ENCODE results near the gene SLC26A4. TPM values are rescaled to one million over a fixed set of nuclear protein-coding genes. Genes with fewer than 3 reads are reported as not detected.

Gene SLC26A4
- total RNA-seq, 1 experiment from 2014 or later = 0.66 TPM

GRCh38 chr7:107693396-107693795 lies 32.8 kb downstream of the SLC26A4 start:
- POLR2A ChIA-PET = no interaction called here
- Histone ChIP-seq H3K79me2 (ENCODE audit: insufficient read depth, low read length) (no peaks in the 10 kb centered on the region), H3K9ac (ENCODE audit: low read length) (no peak overlapping the region), H3K4me2 (ENCODE audit: low read length) (no peak overlapping the region), H3K9me3 (ENCODE audit: control insufficient read depth in 1 of 2, insufficient read depth in 1 of 2, low read depth in 1 of 2, low read length in 2 of 2) (no peaks in the 10 kb centered on the region), H3K27me3 (ENCODE audit: insufficient read depth, low read length) (no peaks in the 10 kb centered on the region), H2AFZ (ENCODE audit: low read depth, low read length, poor library complexity, severe bottlenecking) (no peak overlapping the region), H3K27ac (ENCODE audit: low read depth, low read length) (no peak overlapping the region), H4K20me1 (ENCODE audit: insufficient read depth) (no peaks in the 10 kb centered on the region), H3K4me1 (ENCODE audit: control insufficient read depth in 1 of 2, insufficient read depth in 2 of 2, low read length in 2 of 2) (no peaks in the 10 kb centered on the region), H3K9me2 (ENCODE audit: insufficient read depth) (no peaks in the 10 kb centered on the region), H3K36me3 (ENCODE audit: control insufficient read depth in 1 of 2, insufficient read depth in 2 of 2, low read length in 2 of 2) (no peaks in the 10 kb centered on the region), H3K4me3 (replicated peaks in 1 of 2; ENCODE audit: low read depth in 1 of 2, low read length in 2 of 2) (no peak overlapping the region)
- no TSS peak for BruUV-seq (replicated peaks)
- intact Hi-C loops (cut with micrococcal nuclease) = no loop called here
- RAD21 ChIA-PET (ENCODE audit: low non-redundant PET in 1 of 2, low total read pairs in 2 of 2, uncharacterized antibody in 2 of 2, unreplicated experiment in 2 of 2) = no interaction called here
- ATAC-seq (no peak), DNase-seq (ENCODE audit: low read depth, low spot score) (no peak)
- CTCF ChIA-PET = no interaction called here
- TF ChIP-seq SP1 (IDR thresholded peaks at IDR 0.05; ENCODE audit: low read depth) = no peak
- TF ChIP-seq POLR2A (IDR thresholded peaks at IDR 0.05; ENCODE audit: borderline replicate concordance, extremely low read depth, insufficient read depth, insufficient read length) = no peak

GRCh38 chr7:107694386-107694785 lies 33.8 kb downstream of the SLC26A4 start:
- Histone ChIP-seq H3K27ac (ENCODE audit: low read depth, low read length) (no peak overlapping the region), H3K79me2 (ENCODE audit: insufficient read depth, low read length) (no peaks in the 10 kb centered on the region), H3K4me1 (ENCODE audit: control insufficient read depth in 1 of 2, insufficient read depth in 2 of 2, low read length in 2 of 2) (no peaks in the 10 kb centered on the region), H3K4me2 (ENCODE audit: low read length) (no peak overlapping the region), H3K9ac (ENCODE audit: low read length) (no peak overlapping the region), H2AFZ (ENCODE audit: low read depth, low read length, poor library complexity, severe bottlenecking) (no peak overlapping the region), H3K4me3 (replicated peaks in 1 of 2; ENCODE audit: low read depth in 1 of 2, low read length in 2 of 2) (no peak overlapping the region), H3K9me3 (ENCODE audit: control insufficient read depth in 1 of 2, insufficient read depth in 1 of 2, low read depth in 1 of 2, low read length in 2 of 2) (no peaks in the 10 kb centered on the region), H4K20me1 (ENCODE audit: insufficient read depth) (no peaks in the 10 kb centered on the region), H3K36me3 (ENCODE audit: control insufficient read depth in 1 of 2, insufficient read depth in 2 of 2, low read length in 2 of 2) (no peaks in the 10 kb centered on the region), H3K9me2 (ENCODE audit: insufficient read depth) (no peaks in the 10 kb centered on the region), H3K27me3 (ENCODE audit: insufficient read depth, low read length) (no peaks in the 10 kb centered on the region)
- DNase-seq (ENCODE audit: low read depth, low spot score) (no peak), ATAC-seq (no peak)
- ChIA-PET CTCF (no interaction called here), POLR2A (no interaction called here), RAD21 (ENCODE audit: low non-redundant PET in 1 of 2, low total read pairs in 2 of 2, uncharacterized antibody in 2 of 2, unreplicated experiment in 2 of 2) (no interaction called here)
- TF ChIP-seq ZNF274 (IDR thresholded peaks at IDR 0.05; ENCODE audit: low read depth, low read length) (no peak), EGR1 (IDR thresholded peaks at IDR 0.05; ENCODE audit: low read depth) (no peak), JUND (IDR thresholded peaks at IDR 0.05) (no peak), REST (IDR thresholded peaks at IDR 0.05; ENCODE audit: low read depth) (no peak), ZFX (IDR thresholded peaks at IDR 0.05) (no peak), CBX3 (IDR thresholded peaks at IDR 0.05; ENCODE audit: low read depth) (no peak), ATF3 (IDR thresholded peaks at IDR 0.05) (no peak), FOSL1 (IDR thresholded peaks at IDR 0.05; ENCODE audit: low read depth) (no peak)
- BruUV-seq (replicated peaks) = no TSS peak
- intact Hi-C loops (cut with micrococcal nuclease) = no loop called here
